GM20431 (cell line): ENCODE data around the gene KRR1.
"Not testable (repeated sequence)": the region's sequence is repeated elsewhere in the genome, so short reads cannot be mapped to it uniquely, and the experiment has no call there.

Source experiments
- in situ Hi-C: fragments of 300-500 bp; cut with MseI, MboI; formaldehyde crosslinking; loops from one replicate; pipeline ENCODE4 v1.15.0; 2020; ENCODE audit warnings: low sequenced_read_pairs; ENCODE audit not compliant: unreplicated experiment

Gene KRR1

GRCh38 chr12:75480469-75480949, 30.9 kb downstream of the KRR1 start, which contains the start of gene GLIPR1:
GLIPR1 (plus strand) TSS chr12:75480755; CDS start chr12:75480881, 126 bp downstream.
- in situ Hi-C loops, result loop anchor here (25.0 kb wide), 1 partner anchor 143 kb away; the partner anchor contains the start of genes CAPS2 and GLIPR1L1

GRCh38 chr12:75479963-75480461, 31.4 kb downstream of the KRR1 start:
- in situ Hi-C loops, result loop anchor here (25.0 kb wide), 1 partner anchor 143 kb away; the partner anchor contains the start of genes CAPS2 and GLIPR1L1

GRCh38 chr12:75478116-75478794, 33.2 kb downstream of the KRR1 start:
- in situ Hi-C loops, result loop anchor here (25.0 kb wide), 1 partner anchor 141 kb away; the partner anchor contains the start of genes CAPS2 and GLIPR1L1

GRCh38 chr12:75477137-75477536, 34.3 kb downstream of the KRR1 start:
- in situ Hi-C loops, result loop anchor here (25.0 kb wide), 1 partner anchor 140 kb away; the partner anchor contains the start of genes CAPS2 and GLIPR1L1

GRCh38 chr12:75476071-75476470, 35.3 kb downstream of the KRR1 start:
- in situ Hi-C loops, result loop anchor here (25.0 kb wide), 1 partner anchor 139 kb away; the partner anchor contains the start of genes CAPS2 and GLIPR1L1

- in situ Hi-C loops, result no loop called here
Measured at GRCh38 chr12:75474116-75474515, 37.3 kb downstream of the KRR1 start.

GRCh38 chr12:75471902-75472890, 39.2 kb downstream of the KRR1 start:
- in situ Hi-C loops, result no loop called here

- in situ Hi-C loops, result no loop called here
Measured at GRCh38 chr12:75460204-75460603, 51.2 kb downstream of the KRR1 start.

- in situ Hi-C loops, result no loop called here
Measured at GRCh38 chr12:75459755-75460154, 51.7 kb downstream of the KRR1 start.

GRCh38 chr12:75457866-75458265, 53.5 kb downstream of the KRR1 start:
- in situ Hi-C loops, result not testable (repeated sequence)

GRCh38 chr12:75457191-75457590, 54.2 kb downstream of the KRR1 start:
- in situ Hi-C loops, result no loop called here

- in situ Hi-C loops, result no loop called here
Measured at GRCh38 chr12:75455839-75456238, 55.6 kb downstream of the KRR1 start.

GRCh38 chr12:75452675-75453330, 58.6 kb downstream of the KRR1 start:
- in situ Hi-C loops, result no loop called here

GRCh38 chr12:75447691-75448393, 63.6 kb downstream of the KRR1 start:
- in situ Hi-C loops, result no loop called here

GRCh38 chr12:75446857-75447256, 64.6 kb downstream of the KRR1 start:
- in situ Hi-C loops, result no loop called here

GRCh38 chr12:75445137-75445507, 66.3 kb downstream of the KRR1 start:
- in situ Hi-C loops, result not testable (repeated sequence)

GRCh38 chr12:75444429-75445136, 66.8 kb downstream of the KRR1 start:
- in situ Hi-C loops, result no loop called here

GRCh38 chr12:75443709-75444108, 67.7 kb downstream of the KRR1 start:
- in situ Hi-C loops, result no loop called here

GRCh38 chr12:75442454-75442853, 69.0 kb downstream of the KRR1 start:
- in situ Hi-C loops, result not testable (repeated sequence)
